Measurements from ENCODE around the gene C6orf89. TPM values are rescaled to one million over a fixed set of nuclear protein-coding genes. Genes with fewer than 3 reads are reported as not detected.
"Not testable (repeated sequence)": the region's sequence is repeated elsewhere in the genome, so short reads cannot be mapped to it uniquely, and the experiment has no call there.

The C6orf89 gene
- total RNA-seq, 1 experiment from 2014 or later: 61.1 TPM

DNA sequence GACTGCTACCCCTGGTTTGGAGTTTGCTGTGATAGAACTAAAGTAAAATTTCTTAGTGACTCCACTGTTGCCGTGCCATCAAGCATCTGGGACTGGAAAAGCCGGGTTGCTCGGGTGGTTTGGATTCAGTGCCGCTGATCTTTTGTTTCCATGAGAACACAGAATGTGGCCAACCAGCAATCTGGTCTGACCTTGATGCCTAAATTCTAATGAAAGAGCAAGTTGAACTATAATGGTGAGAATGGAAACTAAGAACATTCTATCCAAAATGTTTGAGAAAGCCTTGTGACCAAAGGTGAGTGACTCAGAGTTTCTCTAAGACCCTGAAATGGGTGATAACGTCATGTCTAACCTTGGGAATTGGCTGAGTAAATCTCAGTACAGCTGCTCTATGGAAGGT lies 58.9 kb downstream of the C6orf89 start:
- DNase-seq: no peak
- intact Hi-C loops (cut with micrococcal nuclease; ENCODE audit: unreplicated experiment): no loop called here
- TF ChIP-seq, protein P1, sequence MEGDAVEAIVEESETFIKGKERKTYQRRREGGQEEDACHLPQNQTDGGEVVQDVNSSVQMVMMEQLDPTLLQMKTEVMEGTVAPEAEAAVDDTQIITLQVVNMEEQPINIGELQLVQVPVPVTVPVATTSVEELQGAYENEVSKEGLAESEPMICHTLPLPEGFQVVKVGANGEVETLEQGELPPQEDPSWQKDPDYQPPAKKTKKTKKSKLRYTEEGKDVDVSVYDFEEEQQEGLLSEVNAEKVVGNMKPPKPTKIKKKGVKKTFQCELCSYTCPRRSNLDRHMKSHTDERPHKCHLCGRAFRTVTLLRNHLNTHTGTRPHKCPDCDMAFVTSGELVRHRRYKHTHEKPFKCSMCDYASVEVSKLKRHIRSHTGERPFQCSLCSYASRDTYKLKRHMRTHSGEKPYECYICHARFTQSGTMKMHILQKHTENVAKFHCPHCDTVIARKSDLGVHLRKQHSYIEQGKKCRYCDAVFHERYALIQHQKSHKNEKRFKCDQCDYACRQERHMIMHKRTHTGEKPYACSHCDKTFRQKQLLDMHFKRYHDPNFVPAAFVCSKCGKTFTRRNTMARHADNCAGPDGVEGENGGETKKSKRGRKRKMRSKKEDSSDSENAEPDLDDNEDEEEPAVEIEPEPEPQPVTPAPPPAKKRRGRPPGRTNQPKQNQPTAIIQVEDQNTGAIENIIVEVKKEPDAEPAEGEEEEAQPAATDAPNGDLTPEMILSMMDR (IDR thresholded peaks at IDR 0.05; ENCODE audit: unreplicated experiment): no peak
- peaks cover 27% of the 10 kb centered on the region for H3K27me3 Mint-ChIP-seq (ENCODE audit: unreplicated experiment)
- no peak overlapping the region for H3K27ac Mint-ChIP-seq (ENCODE audit: unreplicated experiment)
- no peak overlapping the region for H3K4me3 Mint-ChIP-seq (ENCODE audit: low read depth, unreplicated experiment)
- H3K36me3 Mint-ChIP-seq (ENCODE audit: insufficient read depth, unreplicated experiment): no peaks in the 10 kb centered on the region
- CTCF ChIA-PET: no interaction called here
- no TSS peak for BruUV-seq (replicated peaks)
- peaks cover 29% of the 10 kb centered on the region for H3K4me1 Mint-ChIP-seq (ENCODE audit: low read depth, unreplicated experiment)
- no peaks in the 10 kb centered on the region for H3K9me3 Mint-ChIP-seq (ENCODE audit: low read depth, unreplicated experiment)

DNA sequence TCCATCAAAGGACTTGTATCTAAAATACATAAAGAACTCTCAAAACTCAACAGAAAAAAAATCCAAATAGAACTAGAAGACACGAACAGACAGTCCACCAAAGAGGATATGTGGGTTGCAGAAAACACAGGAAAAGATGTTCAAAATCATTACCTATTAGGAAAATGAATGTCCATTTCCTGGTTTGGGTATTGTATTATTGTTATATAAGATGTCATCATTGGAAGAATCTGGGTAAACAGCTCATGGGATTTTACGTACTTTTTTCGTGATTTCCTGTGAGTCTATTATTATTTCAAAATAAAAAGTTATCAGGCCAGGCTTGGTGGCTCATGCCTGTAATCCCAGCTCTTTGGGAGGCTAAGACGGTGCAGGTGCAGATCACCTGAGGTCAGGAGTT lies 59.5 kb downstream of the C6orf89 start:
- H3K4me3 Mint-ChIP-seq (ENCODE audit: low read depth, unreplicated experiment): no peak overlapping the region
- H3K9me3 Mint-ChIP-seq (ENCODE audit: low read depth, unreplicated experiment): no peaks in the 10 kb centered on the region
- H3K27ac Mint-ChIP-seq (ENCODE audit: unreplicated experiment): no peak overlapping the region
- BruUV-seq (replicated peaks): no TSS peak
- peaks cover 35% of the 10 kb centered on the region for H3K4me1 Mint-ChIP-seq (ENCODE audit: low read depth, unreplicated experiment)
- TF ChIP-seq, protein P1 (IDR thresholded peaks at IDR 0.05; ENCODE audit: unreplicated experiment): no peak
- CTCF ChIA-PET: no interaction called here
- H3K27me3 Mint-ChIP-seq (ENCODE audit: unreplicated experiment): peaks cover 21% of the 10 kb centered on the region
- H3K36me3 Mint-ChIP-seq (ENCODE audit: insufficient read depth, unreplicated experiment): no peaks in the 10 kb centered on the region
- no peak for DNase-seq
- intact Hi-C loops (cut with micrococcal nuclease; ENCODE audit: unreplicated experiment): no loop called here

DNA sequence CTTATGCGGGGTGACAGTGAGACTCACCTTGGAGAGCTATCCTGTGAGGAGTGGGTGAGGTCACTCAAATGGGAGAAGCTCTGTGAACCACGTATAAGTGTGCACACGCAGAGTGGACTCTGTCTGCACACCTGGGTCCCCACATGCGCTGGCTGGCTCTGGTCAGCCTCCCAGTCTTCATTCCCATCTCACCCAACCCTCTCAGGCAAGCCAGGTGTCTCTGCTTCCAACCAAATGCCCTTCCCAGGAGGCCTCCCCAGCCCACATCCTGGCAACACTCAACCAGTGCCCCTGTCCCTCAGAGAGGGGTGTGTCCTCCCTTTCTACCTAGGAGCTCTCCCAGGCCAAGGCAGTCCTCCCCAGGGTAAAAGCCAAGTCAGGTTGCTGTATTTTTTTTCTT lies 60.8 kb downstream of the C6orf89 start:
- Mint-ChIP-seq H3K4me1 (ENCODE audit: low read depth, unreplicated experiment) (peaks cover 37% of the 10 kb centered on the region), H3K36me3 (ENCODE audit: insufficient read depth, unreplicated experiment) (no peaks in the 10 kb centered on the region), H3K27me3 (ENCODE audit: unreplicated experiment) (peaks cover 14% of the 10 kb centered on the region), H3K4me3 (ENCODE audit: low read depth, unreplicated experiment) (no peak overlapping the region), H3K9me3 (ENCODE audit: low read depth, unreplicated experiment) (no peaks in the 10 kb centered on the region), H3K27ac (ENCODE audit: unreplicated experiment) (no peak overlapping the region)
- BruUV-seq (replicated peaks): no TSS peak
- DNase-seq: no peak
- CTCF ChIA-PET: no interaction called here
- TF ChIP-seq, protein P1 (IDR thresholded peaks at IDR 0.05; ENCODE audit: unreplicated experiment): no peak
- intact Hi-C loops (cut with micrococcal nuclease; ENCODE audit: unreplicated experiment): no loop called here

DNA sequence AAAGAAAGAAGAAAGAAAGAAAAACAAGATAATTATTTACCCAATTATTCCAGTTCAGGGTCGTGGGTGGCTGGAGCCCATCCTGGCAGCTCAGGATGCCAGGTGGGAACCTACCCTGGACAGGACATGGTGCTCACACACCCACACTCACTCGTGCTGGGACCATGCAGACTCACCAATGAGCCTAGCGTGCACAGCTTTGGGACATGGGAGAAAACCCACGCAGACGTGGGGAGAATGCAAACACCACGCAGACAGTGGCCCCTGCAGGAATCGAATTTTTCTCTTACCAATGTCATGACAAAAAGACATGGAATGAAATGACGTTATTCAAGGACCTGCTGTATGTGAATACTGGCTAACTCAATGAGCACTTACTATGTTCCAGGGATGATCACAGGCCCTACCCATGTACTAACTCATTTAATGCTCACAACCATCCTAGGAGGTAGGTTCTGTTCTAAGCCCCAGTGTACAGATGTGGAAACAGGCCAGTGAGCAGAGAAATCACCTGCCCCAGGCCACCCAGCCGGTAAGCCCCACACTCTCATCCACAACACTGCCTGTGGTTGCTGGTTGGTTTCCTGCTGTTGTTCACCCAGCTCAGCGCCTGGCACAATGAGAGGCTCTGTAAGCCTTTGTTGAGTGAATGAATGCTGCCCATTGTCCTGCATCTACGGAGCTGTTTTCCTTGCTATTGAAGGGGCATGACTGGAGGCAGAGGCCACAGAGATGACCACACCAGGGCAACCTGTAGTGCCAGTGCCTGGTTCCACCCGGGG lies 62.0 kb downstream of the C6orf89 start:
- Mint-ChIP-seq H3K27me3 (ENCODE audit: unreplicated experiment) (peaks cover 13% of the 10 kb centered on the region), H3K27ac (ENCODE audit: unreplicated experiment) (no peak overlapping the region), H3K9me3 (ENCODE audit: low read depth, unreplicated experiment) (no peaks in the 10 kb centered on the region), H3K36me3 (ENCODE audit: insufficient read depth, unreplicated experiment) (no peaks in the 10 kb centered on the region), H3K4me1 (ENCODE audit: low read depth, unreplicated experiment) (peaks cover 37% of the 10 kb centered on the region), H3K4me3 (ENCODE audit: low read depth, unreplicated experiment) (no peak overlapping the region)
- TF ChIP-seq, protein P1 (IDR thresholded peaks at IDR 0.05; ENCODE audit: unreplicated experiment): no peak
- intact Hi-C loops (cut with micrococcal nuclease; ENCODE audit: unreplicated experiment): no loop called here
- BruUV-seq (replicated peaks): no TSS peak
- CTCF ChIA-PET: interaction anchor here (1.1 to 1.4 kb wide), 2 partner anchors 11 to 70 kb away, joined by 3 to 5 read pairs; no protein-coding TSS in a partner anchor
- peak; percentile 70 for DNase-seq

DNA sequence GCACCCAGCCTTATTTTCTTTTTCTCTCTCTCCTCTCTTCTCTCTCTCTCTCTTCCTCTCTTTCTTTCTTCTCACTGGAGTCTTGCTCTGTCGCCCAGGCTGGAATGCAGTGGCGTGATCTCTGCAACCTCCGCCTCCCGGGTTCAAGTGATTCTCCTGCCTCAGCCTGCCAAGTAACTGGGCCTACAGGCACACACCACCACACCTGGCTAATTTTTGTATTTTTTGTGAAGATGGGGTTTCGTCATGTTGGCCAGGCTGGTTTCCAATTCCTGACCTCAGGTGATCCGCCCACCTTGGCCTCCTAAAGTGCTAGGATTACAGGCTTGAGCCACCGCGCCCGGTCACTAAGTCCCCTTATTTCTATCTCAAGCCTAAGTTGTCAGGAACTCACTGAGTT lies 63.3 kb downstream of the C6orf89 start:
- H3K36me3 Mint-ChIP-seq (ENCODE audit: insufficient read depth, unreplicated experiment); DNase-seq; H3K4me3 Mint-ChIP-seq (ENCODE audit: low read depth, unreplicated experiment); intact Hi-C loops (cut with micrococcal nuclease; ENCODE audit: unreplicated experiment); BruUV-seq (replicated peaks); H3K27me3 Mint-ChIP-seq (ENCODE audit: unreplicated experiment); H3K27ac Mint-ChIP-seq (ENCODE audit: unreplicated experiment); H3K9me3 Mint-ChIP-seq (ENCODE audit: low read depth, unreplicated experiment): not testable (repeated sequence)
- CTCF ChIA-PET: interaction anchor here (1.0 to 1.4 kb wide), 2 partner anchors 35 to 69 kb away, joined by 3 to 5 read pairs; no protein-coding TSS in a partner anchor
- peaks cover 37% of the 10 kb centered on the region for H3K4me1 Mint-ChIP-seq (ENCODE audit: low read depth, unreplicated experiment)
